Testis (tissue), 2 donors: ENCODE measurements around the gene STIP1.

Source experiments
- CTCF ChIP-seq, 3 experiments: fragments of 450-650 bp in 2 of 3; fragments of 200-600 bp in 1 of 3; sonication (generic) in 1 of 3; IDR thresholded peaks; one replicate each; pipeline ENCODE4 v1.5.1; 2016 to 2019; ENCODE audit warnings: antibody characterized with exemption in 3 of 3, mild to moderate bottlenecking in 2 of 3, moderate library complexity in 1 of 3
- POLR2A ChIP-seq: fragments of 450-650 bp; IDR thresholded peaks from one replicate; pipeline ENCODE4 v1.6.1; 2017; ENCODE audit warnings: antibody characterized with exemption, mild to moderate bottlenecking, moderate library complexity

- peak in 2 of 3 experiments; percentile 24 to 58 for TF ChIP-seq CTCF (IDR thresholded peaks at IDR 0.05)
- TF ChIP-seq POLR2A, result peak; percentile 98
Observed at GRCh38 chr11:64185175-64185692, 737 bp upstream of the STIP1 start.
